Measurements from ENCODE around the gene ZNF609. TPM values are rescaled to one million over a fixed set of nuclear protein-coding genes. Genes with fewer than 3 reads are reported as not detected.

The ZNF609 gene
- polyA plus RNA-seq, 1 donor from 2014 or later = 11.8 TPM

DNA sequence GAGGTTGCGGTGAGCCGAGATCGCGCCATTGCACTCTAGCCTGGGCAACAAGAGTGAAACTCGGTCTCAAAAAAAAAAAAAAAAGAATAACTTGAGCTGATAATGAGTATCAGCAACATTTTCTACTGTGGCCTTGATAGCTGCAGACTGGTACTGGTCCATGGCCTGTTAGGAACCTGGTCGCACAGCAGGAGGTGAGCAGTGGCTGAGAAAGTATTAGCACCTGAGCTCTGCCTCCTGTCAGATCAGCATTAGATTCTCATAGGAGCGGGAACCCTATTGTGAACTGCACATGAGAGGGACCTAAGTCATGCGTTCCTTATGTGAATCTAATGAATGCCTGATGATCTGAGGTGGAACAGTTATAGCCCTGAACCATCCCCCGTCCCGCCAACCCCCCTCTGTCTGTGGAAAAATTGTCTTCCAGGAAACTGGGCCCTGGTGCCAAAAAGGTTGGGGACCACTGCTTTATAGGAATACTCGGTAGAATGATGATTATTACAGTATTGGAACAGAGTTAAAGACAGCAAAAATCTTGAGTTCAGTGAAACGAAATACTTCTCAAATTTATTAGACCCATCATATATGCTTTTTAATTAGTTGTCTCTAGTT is 126.0 kb downstream of the ZNF609 start:
- H3K79me2 ChIP-seq (replicated peaks; ENCODE audit: insufficient read depth, low read length) = peaks cover 71% of the 10 kb centered on the region
- no peak overlapping the region for H3K4me2 ChIP-seq (ENCODE audit: low read length)
- no peak overlapping the region for H2AFZ ChIP-seq (ENCODE audit: low read depth, low read length)
- H3K27ac ChIP-seq (ENCODE audit: low read length) = no peak overlapping the region
- no peak overlapping the region for H3K4me3 ChIP-seq (ENCODE audit: low read length)
- H3K9me3 ChIP-seq (ENCODE audit: low read length) = no peaks in the 10 kb centered on the region
- H4K20me1 ChIP-seq (ENCODE audit: insufficient read depth) = no peaks in the 10 kb centered on the region
- no peak for TF ChIP-seq EP300 (conservative IDR thresholded peaks at IDR 0.05; ENCODE audit: poor library complexity, severe bottlenecking)
- no peak for TF ChIP-seq TAF1 (IDR thresholded peaks at IDR 0.05; ENCODE audit: low read depth)
- TF ChIP-seq, protein P1, sequence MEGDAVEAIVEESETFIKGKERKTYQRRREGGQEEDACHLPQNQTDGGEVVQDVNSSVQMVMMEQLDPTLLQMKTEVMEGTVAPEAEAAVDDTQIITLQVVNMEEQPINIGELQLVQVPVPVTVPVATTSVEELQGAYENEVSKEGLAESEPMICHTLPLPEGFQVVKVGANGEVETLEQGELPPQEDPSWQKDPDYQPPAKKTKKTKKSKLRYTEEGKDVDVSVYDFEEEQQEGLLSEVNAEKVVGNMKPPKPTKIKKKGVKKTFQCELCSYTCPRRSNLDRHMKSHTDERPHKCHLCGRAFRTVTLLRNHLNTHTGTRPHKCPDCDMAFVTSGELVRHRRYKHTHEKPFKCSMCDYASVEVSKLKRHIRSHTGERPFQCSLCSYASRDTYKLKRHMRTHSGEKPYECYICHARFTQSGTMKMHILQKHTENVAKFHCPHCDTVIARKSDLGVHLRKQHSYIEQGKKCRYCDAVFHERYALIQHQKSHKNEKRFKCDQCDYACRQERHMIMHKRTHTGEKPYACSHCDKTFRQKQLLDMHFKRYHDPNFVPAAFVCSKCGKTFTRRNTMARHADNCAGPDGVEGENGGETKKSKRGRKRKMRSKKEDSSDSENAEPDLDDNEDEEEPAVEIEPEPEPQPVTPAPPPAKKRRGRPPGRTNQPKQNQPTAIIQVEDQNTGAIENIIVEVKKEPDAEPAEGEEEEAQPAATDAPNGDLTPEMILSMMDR (IDR thresholded peaks at IDR 0.05; ENCODE audit: poor library complexity, severe bottlenecking) = no peak
- no peak for TF ChIP-seq EZH2 (IDR thresholded peaks at IDR 0.05; ENCODE audit: borderline replicate concordance, insufficient read depth, low read length, poor library complexity, severe bottlenecking)
- no peak for TF ChIP-seq SMC3 (conservative IDR thresholded peaks at IDR 0.05; ENCODE audit: poor library complexity)
- TF ChIP-seq POLR2AphosphoS5 (IDR thresholded peaks at IDR 0.05) = no peak
- H3K27me3 ChIP-seq (ENCODE audit: insufficient read depth, low read depth, low read length) = no peaks in the 10 kb centered on the region
- no peak overlapping the region for H3K9ac ChIP-seq (ENCODE audit: low read length)
- H3F3A ChIP-seq (ENCODE audit: insufficient read depth, low read length, poor library complexity, severe bottlenecking) = no peaks in the 10 kb centered on the region
- no peaks in the 10 kb centered on the region for H3K9me2 ChIP-seq (ENCODE audit: insufficient read depth, low read length)
- no peaks in the 10 kb centered on the region for H3K36me3 ChIP-seq (ENCODE audit: insufficient read depth, low read length)

DNA sequence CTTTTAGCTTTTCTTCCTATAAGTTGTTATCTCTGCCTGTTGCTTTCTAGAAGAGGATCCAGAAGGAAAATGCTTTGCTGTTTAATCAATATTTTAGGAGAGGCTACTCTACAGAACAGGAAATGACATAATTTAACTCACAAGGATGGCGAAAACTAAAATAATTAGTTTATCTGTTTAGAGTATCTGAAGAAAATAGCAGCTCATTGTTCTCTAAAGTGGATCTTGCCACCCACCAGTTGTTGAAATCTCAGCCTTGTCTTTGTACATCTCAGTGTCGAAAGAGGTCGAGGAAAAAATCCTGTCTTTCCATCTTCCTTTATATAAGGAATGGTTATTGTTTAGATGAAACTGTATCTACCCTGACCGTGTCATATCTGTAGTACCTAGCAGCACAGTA is 126.6 kb downstream of the ZNF609 start:
- Histone ChIP-seq H3K4me2 (ENCODE audit: low read length) (no peak overlapping the region), H3F3A (ENCODE audit: insufficient read depth, low read length, poor library complexity, severe bottlenecking) (no peaks in the 10 kb centered on the region), H2AFZ (ENCODE audit: low read depth, low read length) (no peak overlapping the region), H3K27ac (ENCODE audit: low read length) (no peak overlapping the region), H4K20me1 (ENCODE audit: insufficient read depth) (no peaks in the 10 kb centered on the region), H3K4me3 (ENCODE audit: low read length) (no peak overlapping the region), H3K9me3 (ENCODE audit: low read length) (no peaks in the 10 kb centered on the region), H3K9ac (ENCODE audit: low read length) (no peak overlapping the region), H3K27me3 (ENCODE audit: insufficient read depth, low read depth, low read length) (no peaks in the 10 kb centered on the region), H3K9me2 (ENCODE audit: insufficient read depth, low read length) (no peaks in the 10 kb centered on the region), H3K79me2 (replicated peaks; ENCODE audit: insufficient read depth, low read length) (peaks cover 71% of the 10 kb centered on the region), H3K36me3 (ENCODE audit: insufficient read depth, low read length) (no peaks in the 10 kb centered on the region)
- TF ChIP-seq, protein P1 (IDR thresholded peaks at IDR 0.05; ENCODE audit: poor library complexity, severe bottlenecking) = no peak
- TF ChIP-seq TAF1 (IDR thresholded peaks at IDR 0.05; ENCODE audit: low read depth) (no peak), EP300 (conservative IDR thresholded peaks at IDR 0.05; ENCODE audit: poor library complexity, severe bottlenecking) (no peak), SMC3 (conservative IDR thresholded peaks at IDR 0.05; ENCODE audit: poor library complexity) (no peak), MXI1 (conservative IDR thresholded peaks at IDR 0.05; ENCODE audit: poor library complexity, severe bottlenecking) (no peak), POLR2AphosphoS5 (IDR thresholded peaks at IDR 0.05) (no peak)
- TF ChIP-seq, protein P2, sequence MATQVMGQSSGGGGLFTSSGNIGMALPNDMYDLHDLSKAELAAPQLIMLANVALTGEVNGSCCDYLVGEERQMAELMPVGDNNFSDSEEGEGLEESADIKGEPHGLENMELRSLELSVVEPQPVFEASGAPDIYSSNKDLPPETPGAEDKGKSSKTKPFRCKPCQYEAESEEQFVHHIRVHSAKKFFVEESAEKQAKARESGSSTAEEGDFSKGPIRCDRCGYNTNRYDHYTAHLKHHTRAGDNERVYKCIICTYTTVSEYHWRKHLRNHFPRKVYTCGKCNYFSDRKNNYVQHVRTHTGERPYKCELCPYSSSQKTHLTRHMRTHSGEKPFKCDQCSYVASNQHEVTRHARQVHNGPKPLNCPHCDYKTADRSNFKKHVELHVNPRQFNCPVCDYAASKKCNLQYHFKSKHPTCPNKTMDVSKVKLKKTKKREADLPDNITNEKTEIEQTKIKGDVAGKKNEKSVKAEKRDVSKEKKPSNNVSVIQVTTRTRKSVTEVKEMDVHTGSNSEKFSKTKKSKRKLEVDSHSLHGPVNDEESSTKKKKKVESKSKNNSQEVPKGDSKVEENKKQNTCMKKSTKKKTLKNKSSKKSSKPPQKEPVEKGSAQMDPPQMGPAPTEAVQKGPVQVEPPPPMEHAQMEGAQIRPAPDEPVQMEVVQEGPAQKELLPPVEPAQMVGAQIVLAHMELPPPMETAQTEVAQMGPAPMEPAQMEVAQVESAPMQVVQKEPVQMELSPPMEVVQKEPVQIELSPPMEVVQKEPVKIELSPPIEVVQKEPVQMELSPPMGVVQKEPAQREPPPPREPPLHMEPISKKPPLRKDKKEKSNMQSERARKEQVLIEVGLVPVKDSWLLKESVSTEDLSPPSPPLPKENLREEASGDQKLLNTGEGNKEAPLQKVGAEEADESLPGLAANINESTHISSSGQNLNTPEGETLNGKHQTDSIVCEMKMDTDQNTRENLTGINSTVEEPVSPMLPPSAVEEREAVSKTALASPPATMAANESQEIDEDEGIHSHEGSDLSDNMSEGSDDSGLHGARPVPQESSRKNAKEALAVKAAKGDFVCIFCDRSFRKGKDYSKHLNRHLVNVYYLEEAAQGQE (IDR thresholded peaks at IDR 0.05; ENCODE audit: borderline replicate concordance) = no peak

Data from neural cell (in vitro differentiated cells).